GM18519 (cell line): ENCODE measurements around the gene ITSN1.
"Not testable (repeated sequence)": the region's sequence is repeated elsewhere in the genome, so short reads cannot be mapped to it uniquely, and the experiment has no call there.

Experiments used
- ATAC-seq: cut with Tn5 transposase; IDR thresholded peaks from one replicate; pipeline ENCODE4 v1.9.1; 2021; ENCODE audit warnings: mild to moderate bottlenecking, moderate library complexity; ENCODE audit not compliant: unreplicated experiment, low FRiP score

The ITSN1 gene

DNA sequence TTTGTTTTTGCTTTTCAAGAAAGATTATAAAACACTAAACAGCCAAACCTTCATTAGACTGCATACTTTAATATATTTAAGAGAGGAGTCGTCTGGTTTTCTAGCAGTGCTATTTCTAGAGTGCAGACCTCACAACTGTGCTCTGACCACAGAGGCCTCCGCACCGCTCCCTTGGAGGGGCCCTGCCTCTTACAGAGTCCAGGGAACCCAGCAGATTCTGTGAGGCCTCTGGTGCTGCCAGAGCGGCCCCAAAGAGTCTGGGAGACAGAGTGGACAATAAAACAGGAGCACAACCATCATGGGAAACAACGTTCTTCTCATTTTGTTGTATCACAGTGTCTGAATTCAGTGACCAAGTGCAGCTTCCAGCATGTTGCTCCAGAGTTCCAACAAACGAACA is 267.5 kb downstream of the ITSN1 start:
- ATAC-seq: no peak

DNA sequence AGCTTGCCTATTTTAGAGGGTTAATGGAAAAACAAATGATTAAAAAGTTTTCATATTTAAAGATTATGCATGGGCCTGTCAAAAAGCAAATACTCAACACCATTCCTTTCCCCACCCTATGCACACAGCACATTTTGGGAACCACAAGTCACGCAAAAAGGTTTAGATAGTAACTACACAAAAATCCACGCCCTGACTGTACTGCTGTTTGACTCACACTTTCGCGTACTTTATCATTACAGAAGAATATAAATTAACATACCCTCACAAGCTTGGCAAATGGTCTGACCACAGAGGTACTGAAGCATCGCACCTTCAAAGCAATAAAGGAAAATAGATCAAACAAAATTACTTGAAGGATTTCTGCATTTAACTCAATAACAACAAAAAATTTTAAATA is 271.9 kb downstream of the ITSN1 start:
- ATAC-seq: no peak

- ATAC-seq: peak; percentile 93
These were observed 273.3 kb downstream of the ITSN1 start, which contains the start of gene ATP5PO for GRCh38 chr21:33915368-33916199. ATP5PO (minus strand) TSS chr21:33915804; CDS start chr21:33915763, 41 bp downstream.

GRCh38 chr21:33916200-33916567 is 273.9 kb downstream of the ITSN1 start:
- ATAC-seq: no peak

DNA sequence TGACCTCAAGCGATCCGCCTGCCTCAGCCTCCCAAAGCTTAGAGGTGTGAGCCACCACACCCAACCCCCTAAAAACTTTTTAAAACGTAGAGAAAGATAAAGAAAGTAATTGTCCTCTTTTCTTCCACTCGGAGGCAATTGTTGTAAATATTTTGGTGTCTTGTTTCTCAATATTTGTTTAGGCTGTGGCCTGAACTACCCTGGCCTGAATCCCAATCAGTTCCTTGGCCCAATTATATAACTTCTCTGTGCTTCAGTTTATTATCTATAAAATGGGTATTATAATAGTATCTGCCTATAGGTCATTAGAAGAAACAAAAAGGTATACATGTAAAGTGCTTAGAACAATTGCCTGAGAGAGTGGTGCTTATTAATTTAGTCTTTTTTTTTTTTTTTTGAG is 275.1 kb downstream of the ITSN1 start:
- ATAC-seq: no peak

- ATAC-seq: peak; percentile 39
These were observed 281.9 kb downstream of the ITSN1 start for GRCh38 chr21:33924079-33924765.

DNA sequence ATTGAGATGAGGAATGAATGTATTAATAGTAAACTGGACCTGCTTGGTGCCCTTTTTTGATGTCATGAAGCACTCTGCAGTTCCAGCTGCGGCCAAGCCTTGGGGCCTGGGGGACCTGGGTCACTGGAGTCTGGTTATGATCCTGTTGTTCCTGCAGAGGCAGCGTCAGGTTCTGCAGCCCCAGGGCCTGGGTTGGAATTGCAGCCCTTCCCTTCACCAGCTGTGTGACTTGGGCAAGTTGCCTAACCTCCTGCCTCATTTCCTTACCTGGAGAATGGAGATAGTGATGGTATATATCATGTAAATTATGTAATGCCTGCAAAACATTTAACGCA is 282.4 kb downstream of the ITSN1 start:
- no peak for ATAC-seq

- not testable (repeated sequence) for ATAC-seq
These were observed 283.9 kb downstream of the ITSN1 start for GRCh38 chr21:33926248-33926647.

DNA sequence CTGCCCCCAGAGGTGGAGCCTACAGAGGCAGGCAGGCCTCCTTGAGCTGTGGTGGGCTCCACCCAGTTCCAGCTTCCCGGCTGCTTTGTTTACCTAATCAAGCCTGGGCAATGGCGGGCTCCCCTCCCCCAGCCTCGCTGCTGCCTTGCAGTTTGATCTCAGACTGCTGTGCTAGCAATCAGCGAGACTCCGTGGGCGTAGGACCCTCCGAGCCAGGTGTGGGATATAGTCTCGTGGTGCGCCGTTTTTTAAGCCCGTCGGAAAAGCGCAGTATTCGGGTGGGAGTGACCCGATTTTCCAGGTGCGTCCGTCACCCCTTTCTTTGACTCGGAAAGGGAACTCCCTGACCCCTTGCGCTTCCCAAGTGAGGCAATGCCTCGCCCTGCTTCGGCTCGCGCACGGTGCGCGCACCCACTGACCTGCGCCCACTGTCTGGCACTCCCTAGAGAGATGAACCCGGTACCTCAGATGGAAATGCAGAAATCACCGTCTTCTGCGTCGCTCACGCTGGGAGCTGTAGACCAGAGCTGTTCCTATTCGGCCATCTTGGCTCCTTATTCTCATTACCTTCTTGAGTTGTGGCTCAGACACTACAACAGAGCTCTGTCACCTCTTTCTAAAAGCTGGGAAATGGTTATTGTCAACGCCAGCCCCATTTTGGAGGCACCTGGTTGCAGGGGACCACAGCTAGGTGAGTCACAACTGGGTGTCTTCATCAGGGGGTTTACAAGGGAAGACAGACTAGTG is 288.9 kb downstream of the ITSN1 start:
- ATAC-seq: not testable (repeated sequence)

DNA sequence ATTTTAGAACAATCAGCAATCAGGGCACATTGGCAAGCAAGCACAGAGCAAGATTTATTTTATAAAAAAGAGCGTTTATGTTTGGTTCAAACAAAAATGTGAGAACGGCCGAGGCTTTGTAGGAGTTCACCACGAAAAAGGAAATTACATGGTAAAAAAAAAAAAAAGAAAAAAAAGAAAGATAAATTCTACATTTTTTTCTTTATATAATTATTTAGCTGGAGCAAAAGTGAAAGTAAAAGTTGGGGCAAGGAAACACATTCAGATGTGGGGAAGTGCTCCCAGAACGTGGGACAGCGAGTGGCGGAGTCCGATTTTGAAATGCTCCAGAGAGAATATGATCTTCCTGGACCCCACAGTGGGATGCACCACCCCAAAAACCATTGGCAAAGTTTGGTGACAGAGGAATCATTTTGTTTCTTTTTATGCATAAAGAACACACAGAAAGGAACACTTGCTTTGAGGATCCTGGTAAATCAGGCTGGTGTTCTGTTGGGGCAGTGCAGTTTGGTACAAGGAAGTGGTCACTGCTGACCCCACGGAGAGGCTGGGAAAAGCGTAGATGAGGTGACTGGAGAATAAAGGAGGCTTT is 289.6 kb downstream of the ITSN1 start:
- ATAC-seq: no peak

GRCh38 chr21:33932731-33933130 is 290.4 kb downstream of the ITSN1 start:
- no peak for ATAC-seq

- ATAC-seq: no peak
These were observed 294.2 kb downstream of the ITSN1 start for GRCh38 chr21:33936301-33937038.

DNA sequence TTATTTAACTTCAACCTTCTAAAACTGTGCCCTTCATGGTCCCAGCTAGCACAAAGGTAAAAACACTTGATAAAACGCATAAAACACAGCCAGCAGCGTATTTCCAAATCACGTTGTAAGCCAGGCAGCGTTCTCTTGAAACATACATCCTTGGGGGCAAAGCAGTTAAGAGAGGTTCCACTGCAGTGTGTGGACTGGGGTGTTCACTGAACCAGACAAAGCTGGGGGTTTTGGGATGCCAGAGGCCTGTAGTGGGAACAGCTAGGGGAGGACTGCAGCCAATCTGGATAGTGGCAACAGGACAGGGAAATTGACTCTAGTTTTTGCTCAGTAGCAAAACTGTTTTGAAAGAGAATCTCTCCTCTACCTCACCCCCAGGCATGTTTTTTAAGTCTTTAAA is 294.8 kb downstream of the ITSN1 start:
- no peak for ATAC-seq

- no peak for ATAC-seq
These were observed 295.6 kb downstream of the ITSN1 start for GRCh38 chr21:33937931-33938339.

DNA sequence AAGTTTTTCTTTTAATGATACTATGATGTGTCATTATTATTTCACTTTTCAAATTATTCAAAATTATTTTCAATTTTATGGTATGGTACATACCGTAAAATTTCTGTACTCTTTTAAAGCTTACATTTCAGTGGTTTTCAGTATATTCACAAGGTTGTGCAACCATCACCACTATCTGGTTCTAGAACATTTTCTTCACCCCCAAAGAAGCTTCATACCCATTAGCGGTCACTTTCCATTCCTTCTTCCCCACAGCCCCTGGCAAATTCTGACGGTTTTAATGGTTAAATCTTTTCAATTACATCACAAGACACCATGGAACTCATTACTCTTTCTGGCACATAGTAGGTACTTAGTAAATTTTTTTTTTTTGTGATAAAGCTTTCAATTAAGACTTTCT is 296.1 kb downstream of the ITSN1 start:
- ATAC-seq: no peak

DNA sequence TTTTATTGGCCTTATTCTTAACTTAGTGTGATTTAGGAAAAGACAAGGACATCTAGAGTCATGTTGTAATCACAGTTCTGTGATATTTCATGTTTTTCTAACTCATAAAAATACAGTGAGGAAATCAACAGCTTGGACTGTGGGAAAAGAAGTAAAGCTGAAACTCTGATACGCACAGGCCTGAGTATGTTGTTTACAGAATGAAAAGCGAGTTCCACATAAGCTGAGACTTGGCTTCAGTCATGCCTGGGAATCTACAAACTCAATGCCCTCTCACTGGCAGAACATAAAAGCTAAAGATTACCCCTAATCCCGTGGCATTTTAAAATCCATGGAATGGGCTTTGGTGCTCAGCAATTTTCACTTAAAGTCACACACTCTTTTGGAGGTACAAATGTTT is 296.9 kb downstream of the ITSN1 start:
- ATAC-seq: no peak

- no peak for ATAC-seq
These were observed 298.0 kb downstream of the ITSN1 start for GRCh38 chr21:33940164-33940880.

DNA sequence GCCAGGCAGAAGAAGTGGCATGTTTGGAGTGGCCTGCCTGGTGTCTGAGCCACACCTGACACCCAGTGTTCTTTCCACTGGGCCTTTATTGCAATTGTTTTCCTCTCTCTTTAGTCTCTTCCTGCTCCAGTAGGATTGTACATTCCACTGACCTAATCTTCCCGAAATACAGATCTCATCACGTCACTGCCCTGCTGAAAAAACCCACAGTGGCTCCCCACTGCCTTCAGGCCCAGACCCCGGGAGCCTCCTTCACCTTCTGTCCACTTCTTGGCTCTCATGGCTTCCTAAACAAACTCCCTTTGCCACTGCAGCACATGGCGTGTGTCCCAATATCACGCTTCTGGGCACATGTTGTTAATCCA is 298.6 kb downstream of the ITSN1 start:
- ATAC-seq: no peak

DNA sequence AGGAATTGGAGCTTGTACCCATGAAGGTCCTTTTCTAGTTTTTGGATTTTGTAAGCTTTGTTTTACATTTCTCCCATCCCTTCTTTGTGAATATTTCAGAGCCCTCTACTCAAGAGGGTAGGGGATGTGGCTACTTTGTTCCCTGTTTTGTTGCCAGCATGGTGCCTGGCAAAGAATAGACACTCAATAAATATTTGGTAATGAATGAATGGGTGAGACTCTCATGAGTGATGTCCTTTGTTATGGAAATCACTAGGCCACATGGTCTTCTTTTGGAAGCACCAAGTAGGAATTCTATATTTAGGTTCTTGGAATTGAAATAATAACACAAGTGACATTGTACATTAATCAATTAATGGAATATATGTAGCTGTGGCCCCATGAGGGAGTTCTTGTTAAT is 300.1 kb downstream of the ITSN1 start:
- no peak for ATAC-seq

GRCh38 chr21:33943293-33943692 is 301.0 kb downstream of the ITSN1 start:
- ATAC-seq: no peak
